Measurements from ENCODE around the gene MUC21.

DNA sequence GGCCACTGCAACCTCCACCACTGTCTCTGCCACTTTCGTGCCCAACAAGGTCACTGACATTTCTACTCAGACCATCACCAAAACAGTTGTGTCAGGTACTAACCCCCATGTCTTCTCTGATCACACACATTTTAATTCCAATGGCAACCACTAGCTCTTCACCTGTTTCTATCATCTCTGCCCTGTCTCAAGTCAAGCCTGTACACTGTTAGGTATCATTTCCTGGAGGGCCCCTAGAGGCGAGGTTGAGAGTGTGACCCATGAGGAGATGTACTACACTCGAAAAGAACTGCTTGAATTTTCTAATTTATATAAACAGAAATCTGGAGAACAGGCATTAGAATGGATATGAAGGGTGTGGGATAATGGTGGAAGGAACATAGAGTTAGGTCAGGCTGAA lies 17.4 kb upstream of the MUC21 start:
- TF ChIP-seq POLR2A (IDR thresholded peaks at IDR 0.05; ENCODE audit: low read depth, low read length): no peak
- TF ChIP-seq TAF1 (IDR thresholded peaks at IDR 0.05; ENCODE audit: low read depth, low read length): no peak
- no peak for TF ChIP-seq POLR2AphosphoS5 (IDR thresholded peaks at IDR 0.05; ENCODE audit: low read depth, low read length)
- no peak for TF ChIP-seq POU2F2 (IDR thresholded peaks at IDR 0.05; ENCODE audit: low read depth, low read length)
